ENCODE data around the gene NCOR2. TPM values are rescaled to one million over a fixed set of nuclear protein-coding genes. Genes with fewer than 3 reads are reported as not detected.

NCOR2 gene
- total RNA-seq, 4 donors from 2014 or later, result 45.3 to 178 (median 99.9) TPM

DNA sequence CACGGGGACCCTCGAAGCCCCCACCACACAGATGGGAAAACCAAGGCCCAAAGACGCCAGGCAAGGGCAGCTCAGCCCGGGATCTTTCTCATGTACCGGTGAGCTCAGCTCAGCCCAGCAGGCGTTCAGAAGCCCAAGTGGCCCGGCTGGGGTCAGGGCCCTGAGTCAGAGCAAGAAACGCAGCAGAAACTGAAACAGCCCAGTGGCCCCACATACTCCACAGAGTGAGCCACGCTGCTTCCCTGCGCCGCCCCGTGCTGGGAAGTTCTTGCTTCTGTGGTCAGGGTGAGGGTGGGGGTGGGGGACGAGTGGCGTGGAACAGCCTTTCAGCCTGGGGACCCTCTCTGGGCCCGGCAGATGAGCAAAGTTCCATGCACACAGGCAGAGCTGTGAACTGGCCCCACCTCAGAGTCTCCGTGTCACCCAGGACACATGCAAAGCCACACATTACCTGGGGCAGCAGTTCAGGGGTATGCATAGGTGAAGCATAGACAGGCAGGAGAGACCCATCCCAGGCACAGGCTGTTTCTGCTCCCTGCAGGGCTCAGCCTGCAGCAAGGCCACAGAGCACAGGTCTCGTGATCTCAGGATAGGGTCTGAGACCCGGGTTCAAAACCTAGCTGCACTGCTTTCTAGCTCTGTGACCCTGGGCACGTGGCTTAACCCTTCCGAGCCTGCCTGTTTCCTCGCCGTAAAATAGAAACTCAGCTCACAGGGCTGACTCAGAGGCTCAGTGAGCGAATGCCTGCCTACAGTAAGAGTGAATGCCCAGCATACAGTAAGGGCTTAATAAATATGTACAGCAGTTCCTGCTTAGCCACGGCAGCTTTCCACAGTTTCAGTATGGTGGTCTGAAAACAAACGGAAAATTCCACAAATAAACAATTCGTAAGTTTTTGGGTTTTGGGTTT lies 21.6 kb downstream of the NCOR2 start:
- peaks cover 43 to 73% of the 10 kb centered on the region in 2 donors for H3K4me1 ChIP-seq
- intact Hi-C loops (cut with DNase I), result no loop called here
- no peak for DNase-seq
- H3K4me3 ChIP-seq (replicated peaks in 1 of 3), result no peak overlapping the region
- H3K27me3 ChIP-seq, result no peaks in the 10 kb centered on the region
- TF ChIP-seq POLR2A (IDR thresholded peaks at IDR 0.05), result no peak
- TF ChIP-seq, protein P1, sequence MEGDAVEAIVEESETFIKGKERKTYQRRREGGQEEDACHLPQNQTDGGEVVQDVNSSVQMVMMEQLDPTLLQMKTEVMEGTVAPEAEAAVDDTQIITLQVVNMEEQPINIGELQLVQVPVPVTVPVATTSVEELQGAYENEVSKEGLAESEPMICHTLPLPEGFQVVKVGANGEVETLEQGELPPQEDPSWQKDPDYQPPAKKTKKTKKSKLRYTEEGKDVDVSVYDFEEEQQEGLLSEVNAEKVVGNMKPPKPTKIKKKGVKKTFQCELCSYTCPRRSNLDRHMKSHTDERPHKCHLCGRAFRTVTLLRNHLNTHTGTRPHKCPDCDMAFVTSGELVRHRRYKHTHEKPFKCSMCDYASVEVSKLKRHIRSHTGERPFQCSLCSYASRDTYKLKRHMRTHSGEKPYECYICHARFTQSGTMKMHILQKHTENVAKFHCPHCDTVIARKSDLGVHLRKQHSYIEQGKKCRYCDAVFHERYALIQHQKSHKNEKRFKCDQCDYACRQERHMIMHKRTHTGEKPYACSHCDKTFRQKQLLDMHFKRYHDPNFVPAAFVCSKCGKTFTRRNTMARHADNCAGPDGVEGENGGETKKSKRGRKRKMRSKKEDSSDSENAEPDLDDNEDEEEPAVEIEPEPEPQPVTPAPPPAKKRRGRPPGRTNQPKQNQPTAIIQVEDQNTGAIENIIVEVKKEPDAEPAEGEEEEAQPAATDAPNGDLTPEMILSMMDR (IDR thresholded peaks at IDR 0.05), result no peak
- no peaks in the 10 kb centered on the region for H3K9me3 ChIP-seq
- 75 to 83% methylated on average over 15 to 21 of the region's 26 CpGs for WGBS, 2 donors
- H3K36me3 ChIP-seq, result no peaks in the 10 kb centered on the region
- H3K27ac ChIP-seq, result no peak overlapping the region

DNA sequence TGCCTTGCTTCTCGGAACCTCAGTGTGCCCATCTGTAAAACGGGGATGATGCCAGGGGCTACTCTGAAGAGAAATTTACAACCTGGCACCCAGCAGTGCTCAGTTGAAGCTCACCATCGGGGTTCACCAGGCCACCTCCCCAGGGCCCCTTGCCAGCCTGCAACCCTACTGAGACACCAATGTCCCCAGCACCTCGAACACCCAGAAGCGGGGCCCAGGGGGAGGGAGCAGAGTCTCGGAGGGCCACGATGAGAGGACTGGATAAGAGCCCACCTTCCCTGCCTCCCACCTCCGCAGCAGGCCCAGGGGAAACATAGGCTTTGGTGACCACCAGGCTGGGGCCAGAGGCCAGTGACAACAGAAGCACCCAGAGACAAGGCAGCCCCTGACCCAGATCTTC lies 22.4 kb downstream of the NCOR2 start:
- intact Hi-C loops (cut with DNase I), result no loop called here
- WGBS, 2 donors, result 71 to 81% methylated on average over 2 to 8 of the region's 8 CpGs
- no peak for DNase-seq
- TF ChIP-seq POLR2A (IDR thresholded peaks at IDR 0.05), result no peak
- TF ChIP-seq, protein P1 (IDR thresholded peaks at IDR 0.05), result no peak
- no peaks in the 10 kb centered on the region for H3K9me3 ChIP-seq
- no peaks in the 10 kb centered on the region for H3K27me3 ChIP-seq
- H3K4me3 ChIP-seq (replicated peaks in 1 of 3), result no peak overlapping the region
- no peak overlapping the region for H3K27ac ChIP-seq
- peaks cover 37 to 67% of the 10 kb centered on the region in 2 donors for H3K4me1 ChIP-seq
- H3K36me3 ChIP-seq, result no peaks in the 10 kb centered on the region

DNA sequence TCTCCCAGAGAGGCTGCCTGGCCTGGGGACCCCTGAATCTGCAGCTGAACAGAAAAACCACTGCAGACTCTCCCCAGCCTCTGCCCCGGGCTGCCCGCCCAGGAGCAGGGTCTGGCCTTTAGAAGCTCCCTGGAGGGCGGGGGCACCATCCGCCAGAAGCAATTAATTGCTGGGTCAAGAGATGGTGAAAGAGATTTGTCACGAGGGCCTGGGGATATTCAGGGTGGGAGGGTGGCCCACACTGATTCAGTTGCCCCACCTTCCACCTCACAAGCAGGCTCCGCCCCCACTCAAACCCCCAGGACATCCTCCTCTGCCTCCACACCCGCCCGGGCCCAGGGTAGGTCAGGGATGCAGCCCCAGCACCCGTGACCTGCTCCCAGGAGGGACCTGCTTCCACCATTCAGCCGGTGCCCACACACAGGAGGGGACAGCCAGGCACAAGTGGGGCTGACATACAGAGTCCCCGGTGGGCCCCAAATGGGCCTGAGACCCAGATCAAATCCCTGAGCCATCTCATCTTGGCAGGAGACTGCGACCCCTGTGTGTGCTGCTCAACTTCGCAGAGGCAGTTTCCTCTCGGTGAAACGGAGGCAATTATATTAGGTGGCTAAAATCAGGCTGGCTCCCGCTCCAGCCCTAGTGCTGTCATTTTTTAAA lies 23.0 kb downstream of the NCOR2 start:
- peaks cover 40 to 67% of the 10 kb centered on the region in 2 donors for H3K4me1 ChIP-seq
- no peaks in the 10 kb centered on the region for H3K27me3 ChIP-seq
- no peaks in the 10 kb centered on the region for H3K36me3 ChIP-seq
- no peak overlapping the region for H3K27ac ChIP-seq
- 68 to 73% methylated on average over 11 to 15 of the region's 16 CpGs for WGBS, 2 donors
- TF ChIP-seq POLR2A (IDR thresholded peaks at IDR 0.05), result no peak
- TF ChIP-seq, protein P1 (IDR thresholded peaks at IDR 0.05), result no peak
- H3K4me3 ChIP-seq (replicated peaks in 1 of 3), result no peak overlapping the region
- intact Hi-C loops (cut with DNase I), result no loop called here
- no peak for DNase-seq
- H3K9me3 ChIP-seq, result no peaks in the 10 kb centered on the region

DNA sequence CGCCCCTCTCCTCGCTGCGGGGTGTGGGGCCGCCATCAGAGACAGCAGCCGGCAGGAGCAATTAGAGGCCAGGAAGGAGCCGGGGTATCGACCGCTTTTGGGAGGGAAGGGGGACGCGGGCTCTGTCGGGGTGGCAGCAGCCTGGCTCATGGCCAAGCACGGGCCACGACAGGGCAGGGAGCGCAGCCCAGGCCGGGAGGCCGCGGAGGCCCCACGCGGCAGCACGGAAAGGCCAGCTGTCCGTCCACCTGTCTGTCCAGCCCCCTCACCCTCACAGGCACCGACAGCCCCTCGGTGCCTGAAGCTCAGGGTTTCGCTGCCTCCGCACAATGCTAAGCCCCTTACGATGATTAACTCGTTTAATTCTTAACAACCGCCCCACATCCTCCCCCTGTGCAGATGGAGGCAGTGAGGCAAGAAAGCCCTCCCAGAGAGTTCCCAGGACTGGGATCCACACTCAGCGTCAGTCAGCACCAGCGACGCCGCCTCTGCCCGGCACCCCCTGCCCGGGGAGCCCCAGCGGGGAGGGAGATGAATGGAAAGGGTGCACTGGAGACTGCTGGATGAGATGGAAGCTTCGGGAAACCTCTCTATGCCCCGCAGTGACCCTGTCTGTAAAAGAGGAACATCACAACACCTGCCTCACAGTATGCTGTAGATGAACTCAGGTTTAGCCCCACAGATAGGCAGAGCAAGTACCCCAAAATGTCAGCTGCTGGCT lies 23.7 kb downstream of the NCOR2 start:
- H3K9me3 ChIP-seq, result no peaks in the 10 kb centered on the region
- no peak for DNase-seq
- no peak overlapping the region for H3K4me3 ChIP-seq (replicated peaks in 1 of 3)
- intact Hi-C loops (cut with DNase I), result no loop called here
- H3K36me3 ChIP-seq, result no peaks in the 10 kb centered on the region
- WGBS, 2 donors, result 45 to 60% methylated on average over 18 to 25 of the region's 37 CpGs
- H3K4me1 ChIP-seq, result peaks cover 40 to 67% of the 10 kb centered on the region in 2 donors
- no peak for TF ChIP-seq POLR2A (IDR thresholded peaks at IDR 0.05)
- TF ChIP-seq, protein P1 (IDR thresholded peaks at IDR 0.05), result no peak
- no peak overlapping the region for H3K27ac ChIP-seq
- no peaks in the 10 kb centered on the region for H3K27me3 ChIP-seq
